ENCODE data around the gene PATJ.

PATJ gene

GRCh38 chr1:62221171-62221570, 478.9 kb downstream of the PATJ start:
- no peak for DNase-seq

GRCh38 chr1:62222321-62222720, 480.0 kb downstream of the PATJ start:
- DNase-seq = no peak

GRCh38 chr1:62224182-62224581, 481.9 kb downstream of the PATJ start:
- DNase-seq = no peak

GRCh38 chr1:62227496-62227895, 485.2 kb downstream of the PATJ start:
- DNase-seq = no peak

Data from hematopoietic multipotent progenitor cell treated with erythropoietin and hydrocortisone succinate and interleukin-3 and kit ligand, for 6 days (in vitro differentiated cells).